C4-2B (cell line): ENCODE measurements around the gene CLIC3.

Experiments
- ZFX ChIP-seq: fragments of 450-650 bp; IDR thresholded peaks from 2 replicates; pipeline ENCODE4 v1.6.1; 2017
- TF ChIP-seq, protein P1 (sequence below): fragments of 450-650 bp; conservative IDR thresholded peaks from 2 replicates; pipeline ENCODE4 v1.5.1; 2017; ENCODE audit warnings: mild to moderate bottlenecking

DNA sequence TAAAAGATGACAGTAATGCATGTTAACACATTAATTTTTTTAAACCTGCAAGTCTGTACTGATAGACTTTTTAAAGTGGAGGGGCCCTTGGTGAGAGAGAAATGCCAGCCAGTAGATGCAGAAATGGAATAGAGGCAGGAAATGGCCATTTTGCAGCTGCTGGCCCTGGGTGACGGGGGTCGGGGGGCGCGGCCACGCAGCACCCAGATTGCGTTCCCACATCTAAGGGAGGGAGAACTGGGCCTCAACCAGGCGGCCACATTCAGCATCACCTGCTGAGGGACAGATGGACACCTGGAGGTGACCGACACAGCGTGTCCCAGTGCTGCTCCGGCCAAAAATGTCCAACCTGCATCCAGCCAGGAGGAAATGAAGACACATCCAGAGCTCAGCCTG lies 6.3 kb upstream of the CLIC3 start:
- TF ChIP-seq ZFX, result no peak
- TF ChIP-seq, protein P1, sequence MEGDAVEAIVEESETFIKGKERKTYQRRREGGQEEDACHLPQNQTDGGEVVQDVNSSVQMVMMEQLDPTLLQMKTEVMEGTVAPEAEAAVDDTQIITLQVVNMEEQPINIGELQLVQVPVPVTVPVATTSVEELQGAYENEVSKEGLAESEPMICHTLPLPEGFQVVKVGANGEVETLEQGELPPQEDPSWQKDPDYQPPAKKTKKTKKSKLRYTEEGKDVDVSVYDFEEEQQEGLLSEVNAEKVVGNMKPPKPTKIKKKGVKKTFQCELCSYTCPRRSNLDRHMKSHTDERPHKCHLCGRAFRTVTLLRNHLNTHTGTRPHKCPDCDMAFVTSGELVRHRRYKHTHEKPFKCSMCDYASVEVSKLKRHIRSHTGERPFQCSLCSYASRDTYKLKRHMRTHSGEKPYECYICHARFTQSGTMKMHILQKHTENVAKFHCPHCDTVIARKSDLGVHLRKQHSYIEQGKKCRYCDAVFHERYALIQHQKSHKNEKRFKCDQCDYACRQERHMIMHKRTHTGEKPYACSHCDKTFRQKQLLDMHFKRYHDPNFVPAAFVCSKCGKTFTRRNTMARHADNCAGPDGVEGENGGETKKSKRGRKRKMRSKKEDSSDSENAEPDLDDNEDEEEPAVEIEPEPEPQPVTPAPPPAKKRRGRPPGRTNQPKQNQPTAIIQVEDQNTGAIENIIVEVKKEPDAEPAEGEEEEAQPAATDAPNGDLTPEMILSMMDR, result no peak
